HG02981 (cell line): ENCODE results near the gene CDH23.

Experiments
- ATAC-seq: cut with Tn5 transposase; IDR thresholded peaks from one replicate; pipeline ENCODE4 v1.9.1; 2021; ENCODE audit warnings: mild to moderate bottlenecking, moderate library complexity; ENCODE audit not compliant: unreplicated experiment

The CDH23 gene

DNA sequence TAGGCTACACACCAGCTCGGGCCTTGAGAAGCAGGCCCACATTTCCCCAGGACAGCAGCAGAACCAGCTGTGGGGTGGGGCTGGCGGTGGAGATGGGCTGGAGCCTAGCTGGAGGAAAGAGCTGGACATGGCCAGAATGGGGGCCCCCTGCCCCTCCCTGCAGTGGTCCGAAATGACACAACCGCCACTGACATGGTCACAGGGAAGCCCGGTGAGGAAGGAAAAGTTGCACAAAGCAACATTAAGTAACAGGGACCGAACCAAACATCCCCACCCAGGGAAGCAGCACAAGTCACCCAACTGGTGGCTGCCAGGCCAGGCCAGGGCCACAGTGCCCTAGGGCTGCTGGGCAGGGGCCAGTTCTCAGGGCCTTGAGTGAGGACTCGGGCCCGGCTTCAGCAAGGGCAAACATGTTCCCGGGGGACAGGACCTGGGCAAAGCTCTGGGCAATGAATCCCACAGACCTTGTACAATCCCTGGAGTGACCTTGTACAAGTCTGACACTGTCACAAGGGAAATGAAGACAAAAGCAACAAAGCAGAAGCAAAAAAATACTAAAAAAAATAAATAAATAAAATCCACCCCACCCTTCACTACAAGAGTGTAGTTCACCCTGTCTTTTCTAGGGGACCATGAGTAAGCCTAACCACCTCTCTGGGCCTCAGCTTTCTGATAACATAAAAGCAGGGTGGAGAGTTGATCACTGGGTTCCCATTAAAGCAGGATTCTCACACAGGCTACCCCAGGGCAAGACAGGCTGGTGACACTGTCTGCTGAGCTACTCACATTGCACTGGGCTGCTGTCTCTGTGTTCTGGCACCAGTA, 421.3 kb downstream of the CDH23 start:
- ATAC-seq = no peak

DNA sequence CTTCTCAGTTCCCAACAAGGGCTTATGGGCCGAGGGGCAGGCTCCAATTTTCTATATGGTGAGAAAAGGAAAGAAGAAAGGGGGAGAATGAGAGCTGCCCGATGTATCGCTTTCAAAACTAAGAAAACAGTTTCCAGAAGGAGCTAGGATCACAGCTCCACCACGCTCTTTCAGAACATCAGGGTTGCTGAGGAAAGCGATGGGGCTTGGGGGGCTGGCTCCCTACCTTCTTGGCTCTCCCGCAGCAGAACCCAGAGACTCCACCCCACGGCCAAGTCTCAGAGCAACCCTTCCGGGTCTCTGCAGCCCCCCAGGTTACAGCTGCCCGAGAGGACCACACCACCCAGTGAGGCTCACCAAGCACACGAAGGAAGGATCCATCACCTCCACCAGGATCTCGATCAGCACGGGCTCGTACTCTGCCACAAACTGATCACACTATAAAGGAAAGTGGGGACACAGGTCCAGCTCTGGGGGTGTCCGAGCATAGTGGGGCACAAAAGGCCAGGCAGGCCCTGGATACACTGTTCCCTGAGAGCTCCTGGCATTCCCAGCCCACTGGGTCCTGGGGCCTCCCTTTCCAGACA, 422.0 kb downstream of the CDH23 start:
- no peak for ATAC-seq

- no peak for ATAC-seq
These were observed 422.7 kb downstream of the CDH23 start for GRCh38 chr10:71819441-71819861.

DNA sequence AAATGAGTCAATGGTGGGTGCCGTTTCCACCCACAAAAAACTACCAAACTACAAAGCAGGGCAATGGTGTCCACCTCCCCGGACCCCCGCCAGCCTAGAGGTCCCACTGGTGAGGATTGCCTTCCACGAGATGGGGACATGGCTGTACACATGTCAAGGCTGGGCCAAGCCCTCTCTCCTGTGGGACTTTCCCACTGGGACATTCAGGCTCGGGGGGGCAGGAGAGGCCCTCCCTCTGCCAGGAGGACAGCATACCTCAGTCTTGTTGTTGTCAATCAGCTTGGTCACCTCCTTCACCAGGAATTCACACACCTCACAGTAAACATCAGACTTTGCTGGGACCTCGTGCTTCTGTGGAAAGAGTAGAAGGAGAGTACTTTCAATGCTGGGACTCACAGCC, 423.3 kb downstream of the CDH23 start:
- ATAC-seq = no peak

DNA sequence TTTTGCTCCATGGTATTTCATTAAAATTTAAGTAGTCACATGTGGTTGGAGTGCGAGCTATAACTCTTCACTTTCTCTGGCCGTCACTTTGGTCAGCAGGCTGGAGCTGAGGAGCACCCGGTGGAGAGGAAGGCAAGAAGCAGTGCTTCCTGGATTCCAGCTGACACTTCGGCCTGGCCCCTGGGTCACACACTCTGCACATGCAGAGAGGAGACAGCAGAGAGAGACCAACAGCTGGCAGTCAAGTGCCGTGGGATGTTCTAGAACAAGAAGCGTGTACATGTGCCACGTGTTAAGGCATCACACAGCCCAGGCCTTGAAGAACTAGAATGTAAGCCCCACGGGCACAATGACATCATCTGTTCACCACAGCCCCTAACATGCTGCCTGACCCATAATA, 424.2 kb downstream of the CDH23 start:
- no peak for ATAC-seq

- no peak for ATAC-seq
These were observed 425.4 kb downstream of the CDH23 start for GRCh38 chr10:71821909-71822763.

- ATAC-seq = no peak
These were observed 426.6 kb downstream of the CDH23 start for GRCh38 chr10:71823356-71823755.

DNA sequence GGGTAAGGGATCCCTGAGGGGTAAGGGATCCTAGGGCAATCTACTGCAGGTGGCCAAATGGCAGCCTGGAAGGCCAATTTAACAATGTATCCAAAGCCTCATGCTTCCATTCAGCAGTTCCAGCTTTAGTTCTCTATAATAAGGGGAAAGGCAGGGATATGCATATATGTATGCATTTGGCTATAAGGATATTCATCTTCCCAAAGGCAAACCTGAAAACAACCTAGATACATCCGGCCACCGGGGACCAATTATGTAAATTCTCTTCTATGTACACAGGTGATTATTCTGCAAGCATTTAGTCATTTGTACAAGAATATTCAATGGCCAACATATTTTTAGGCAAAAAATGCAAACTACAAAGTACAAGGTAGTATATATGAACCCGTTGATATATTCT, 427.6 kb downstream of the CDH23 start:
- ATAC-seq = no peak

GRCh38 chr10:71825217-71825616, 428.5 kb downstream of the CDH23 start:
- no peak for ATAC-seq

DNA sequence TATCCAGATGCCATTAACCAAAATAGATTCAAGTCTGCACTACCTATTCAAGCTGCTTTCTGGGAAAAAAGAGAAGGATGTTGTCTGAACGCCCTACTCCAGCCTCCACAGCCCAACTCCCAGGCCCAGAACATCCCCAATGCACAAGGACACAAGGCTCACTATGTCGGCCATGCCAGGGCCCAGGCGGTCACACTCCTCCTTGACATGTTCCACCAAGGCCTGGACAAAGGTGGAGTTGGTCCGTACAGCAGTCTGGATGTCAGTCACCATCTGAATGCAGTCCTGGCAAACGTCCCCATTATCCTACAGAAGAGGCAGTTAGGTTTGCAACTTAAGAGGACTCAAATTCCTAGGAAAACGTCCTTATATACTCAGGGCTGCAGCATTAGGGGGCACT, 431.1 kb downstream of the CDH23 start:
- ATAC-seq = no peak

- ATAC-seq = no peak
These were observed 432.0 kb downstream of the CDH23 start for GRCh38 chr10:71828702-71829101.

GRCh38 chr10:71829171-71829570, 432.5 kb downstream of the CDH23 start:
- ATAC-seq = no peak

DNA sequence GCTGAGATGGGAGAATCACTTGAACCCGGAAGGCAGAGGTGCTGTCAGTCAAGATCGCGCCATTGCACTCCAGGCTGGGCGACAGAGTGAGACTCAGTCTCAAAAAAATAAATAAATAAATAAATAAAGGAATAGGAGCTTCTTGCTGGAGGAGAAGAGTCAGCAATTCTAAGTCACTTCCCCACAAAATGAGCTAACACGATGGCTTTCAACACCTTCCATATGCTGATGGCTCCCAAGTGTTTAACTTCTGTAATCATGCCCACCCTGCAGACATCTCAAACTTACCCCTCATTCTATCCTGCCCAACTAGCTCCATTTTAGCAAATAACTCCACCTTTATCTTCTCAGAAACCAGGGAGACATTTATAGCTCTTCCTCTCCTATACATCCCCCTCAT, 433.2 kb downstream of the CDH23 start:
- no peak for ATAC-seq

DNA sequence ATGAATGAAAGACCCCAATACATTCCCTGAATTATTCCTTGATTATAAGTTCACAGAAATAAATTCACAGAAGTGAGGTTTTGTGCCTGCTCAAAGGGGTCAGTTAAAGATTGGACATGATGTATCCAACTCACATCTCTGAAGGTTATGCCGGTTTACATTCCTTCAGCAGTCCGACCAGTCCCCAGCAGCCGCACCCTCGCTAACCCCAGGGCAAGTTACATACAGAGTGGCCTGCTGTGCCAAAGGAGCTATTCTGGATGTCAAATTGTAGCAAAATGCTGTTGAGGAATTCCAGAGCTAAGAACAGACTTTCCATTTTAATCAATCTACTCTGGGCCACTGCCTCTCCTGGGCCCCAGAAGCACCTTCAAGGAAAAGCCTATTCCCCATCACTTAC, 434.0 kb downstream of the CDH23 start:
- no peak for ATAC-seq

DNA sequence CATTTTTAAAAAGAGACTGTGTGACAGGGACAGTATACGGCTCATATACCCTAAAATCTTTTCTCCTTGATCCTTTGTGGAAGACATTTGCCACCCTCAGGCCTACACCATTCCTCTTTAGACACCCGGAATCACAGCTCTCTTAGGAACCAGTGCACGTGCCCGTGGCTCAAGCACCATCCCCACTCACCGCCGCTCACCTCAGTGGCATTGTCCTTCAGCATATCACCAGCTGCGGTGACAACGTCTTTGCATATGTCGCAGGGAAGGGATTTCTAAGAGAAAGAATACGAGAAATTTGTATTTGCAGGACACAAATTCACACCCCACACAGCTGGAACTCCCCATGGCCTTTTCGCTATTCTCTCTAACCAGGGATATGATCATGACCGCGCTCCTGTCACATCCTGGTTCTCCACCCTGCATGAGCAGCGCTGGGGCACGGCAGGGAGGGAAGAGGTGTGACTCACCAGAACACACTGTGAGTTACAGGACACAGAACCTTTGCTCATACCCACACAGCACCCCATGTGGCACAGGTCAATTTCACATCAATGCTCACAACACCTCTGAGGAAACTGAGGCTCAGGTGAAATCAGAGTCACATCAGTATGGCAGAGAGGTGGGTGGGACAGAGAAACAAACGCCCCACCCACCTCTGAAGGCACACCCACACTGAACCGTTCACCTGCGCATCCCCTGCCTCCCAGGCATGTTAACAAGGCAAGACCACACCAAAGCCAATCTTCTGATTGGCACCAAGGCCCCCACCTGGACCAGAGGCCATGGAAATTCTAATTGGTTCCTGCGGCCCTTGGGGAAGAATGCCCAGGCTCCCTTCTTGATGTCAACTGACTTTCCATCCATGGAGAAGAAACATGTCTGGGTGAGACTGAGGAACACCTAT, 435.2 kb downstream of the CDH23 start:
- ATAC-seq = no peak

GRCh38 chr10:71832967-71833366, 436.2 kb downstream of the CDH23 start:
- no peak for ATAC-seq

GRCh38 chr10:71833451-71834342, 437.0 kb downstream of the CDH23 start:
- ATAC-seq = no peak

- ATAC-seq = no peak
These were observed 437.6 kb downstream of the CDH23 start for GRCh38 chr10:71834343-71834674.

GRCh38 chr10:71835671-71836595, 439.2 kb downstream of the CDH23 start:
- ATAC-seq = peak; percentile 93
